IPS DF 4.7 (cell line): ENCODE measurements around the gene MYH3.

ENCODE experiments used
- DNase-seq: peaks from one replicate; pipeline ENCODE4 v3.0.0-alpha.2; 2013; ENCODE audit warnings: low spot score; ENCODE audit errors: extremely low read depth

The MYH3 gene

GRCh38 chr17:10649602-10650001, 7.5 kb downstream of the MYH3 start:
- no peak for DNase-seq

- DNase-seq: no peak
Measured at GRCh38 chr17:10648956-10649355, 8.2 kb downstream of the MYH3 start.

GRCh38 chr17:10648381-10648780, 8.7 kb downstream of the MYH3 start:
- no peak for DNase-seq

- peak; percentile 44 for DNase-seq
Measured at GRCh38 chr17:10646392-10646990, 10.6 kb downstream of the MYH3 start.

- no peak for DNase-seq
Measured at GRCh38 chr17:10640475-10640874, 16.6 kb downstream of the MYH3 start.

GRCh38 chr17:10638151-10638550, 19.0 kb downstream of the MYH3 start:
- DNase-seq: no peak

GRCh38 chr17:10635290-10635689, 21.8 kb downstream of the MYH3 start:
- DNase-seq: no peak

- no peak for DNase-seq
Measured at GRCh38 chr17:10633738-10634379, 23.2 kb downstream of the MYH3 start.

GRCh38 chr17:10631701-10632100, 25.4 kb downstream of the MYH3 start:
- no peak for DNase-seq

GRCh38 chr17:10631048-10631700, 25.9 kb downstream of the MYH3 start:
- DNase-seq: no peak

- no peak for DNase-seq
Measured at GRCh38 chr17:10629706-10630105, 27.4 kb downstream of the MYH3 start.

- no peak for DNase-seq
Measured at GRCh38 chr17:10628756-10629155, 28.4 kb downstream of the MYH3 start.

GRCh38 chr17:10626390-10626789, 30.7 kb downstream of the MYH3 start:
- DNase-seq: no peak

GRCh38 chr17:10624969-10625368, 32.1 kb downstream of the MYH3 start:
- DNase-seq: no peak

- no peak for DNase-seq
Measured at GRCh38 chr17:10623737-10624338, 33.3 kb downstream of the MYH3 start.

- no peak for DNase-seq
Measured at GRCh38 chr17:10622617-10623485, 34.3 kb downstream of the MYH3 start.

- no peak for DNase-seq
Measured at GRCh38 chr17:10621397-10621796, 35.7 kb downstream of the MYH3 start.

- DNase-seq: no peak
Measured at GRCh38 chr17:10620823-10621222, 36.3 kb downstream of the MYH3 start.

- DNase-seq: peak; percentile 46
Measured at GRCh38 chr17:10618202-10618635, 38.9 kb downstream of the MYH3 start.

- DNase-seq: no peak
Measured at GRCh38 chr17:10617120-10617505, 40.0 kb downstream of the MYH3 start.

- peak; percentile 85 for DNase-seq
Measured at GRCh38 chr17:10616502-10617119, 40.5 kb downstream of the MYH3 start.
